HepG2 (cell line): Measurements from ENCODE around the gene NKX2-2. TPM values are rescaled to one million over a fixed set of nuclear protein-coding genes. Genes with fewer than 3 reads are reported as not detected.
A peak's percentile ranks its signal among the peaks of the same experiment; 100 is the strongest.

ENCODE experiments used
- BORCS8-MEF2B ChIP-seq: sonication (generic); formaldehyde crosslinking; IDR thresholded peaks from 2 replicates; pipeline ENCODE4 v1.8.0; 2022; ENCODE audit warnings: mild to moderate bottlenecking, missing genetic modification reagents
- FUBP1 ChIP-seq: sonication (generic); formaldehyde crosslinking; IDR thresholded peaks from 2 replicates; pipeline ENCODE4 v1.5.1; 2020; ENCODE audit warnings: missing genetic modification reagents, mild to moderate bottlenecking, borderline replicate concordance
- KDM3A ChIP-seq: IDR thresholded peaks from 2 replicates; pipeline ENCODE4 v1.6.1; 2018; ENCODE audit warnings: low read depth, missing compliant biosample characterization
- KDM4B ChIP-seq: sonication (generic); formaldehyde crosslinking; IDR thresholded peaks from 2 replicates; pipeline ENCODE4 v1.4.0; 2020; ENCODE audit warnings: missing genetic modification reagents
- KLF11 ChIP-seq: IDR thresholded peaks from 2 replicates; pipeline ENCODE4 v1.6.1; 2016; ENCODE audit warnings: missing compliant biosample characterization
- KLF9 ChIP-seq: IDR thresholded peaks from 2 replicates; pipeline ENCODE4 v1.6.1; 2016; ENCODE audit warnings: low read depth
- MTA1 ChIP-seq: sonication (generic); formaldehyde crosslinking; IDR thresholded peaks from 2 replicates; pipeline ENCODE4 v1.4.0; 2020; ENCODE audit warnings: missing genetic modification reagents, mild to moderate bottlenecking, borderline replicate concordance
- MYC ChIP-seq: sonication (generic); formaldehyde crosslinking; IDR thresholded peaks from 2 replicates; pipeline ENCODE4 v1.9.0; 2021; ENCODE audit warnings: missing genetic modification reagents, borderline replicate concordance
- PCBP1 ChIP-seq: fragments of 200-400 bp; formaldehyde crosslinking; IDR thresholded peaks from 2 replicates; pipeline ENCODE4 v1.6.1; 2017; ENCODE audit warnings: mild to moderate bottlenecking, low read depth, low read length, borderline replicate concordance
- PHF20 ChIP-seq: sonication (generic); formaldehyde crosslinking; IDR thresholded peaks from 2 replicates; pipeline ENCODE4 v1.5.0; 2020; ENCODE audit warnings: mild to moderate bottlenecking, missing genetic modification reagents
- PHF8 ChIP-seq: sonication (generic); formaldehyde crosslinking; IDR thresholded peaks from 2 replicates; pipeline ENCODE4 v1.5.0; 2020; ENCODE audit warnings: missing genetic modification reagents
- RAD21 ChIP-seq: fragments of 450-650 bp; formaldehyde crosslinking; IDR thresholded peaks from 2 replicates; pipeline ENCODE4 v1.5.0; 2020; ENCODE audit warnings: mild to moderate bottlenecking
- TFE3 ChIP-seq: IDR thresholded peaks from 2 replicates; pipeline ENCODE4 v1.6.1; 2016
- ZBTB4 ChIP-seq: sonication (generic); formaldehyde crosslinking; IDR thresholded peaks from 2 replicates; pipeline ENCODE4 v1.4.0; 2020; ENCODE audit warnings: missing genetic modification reagents, mild to moderate bottlenecking, borderline replicate concordance
- ZGPAT ChIP-seq: IDR thresholded peaks from 2 replicates; pipeline ENCODE4 v1.6.1; 2016; ENCODE audit warnings: mild to moderate bottlenecking
- ZNF552 ChIP-seq: sonication (generic); formaldehyde crosslinking; IDR thresholded peaks from 2 replicates; pipeline ENCODE4 v1.9.0; 2022; ENCODE audit warnings: missing genetic modification reagents, mild to moderate bottlenecking, borderline replicate concordance
- ZNF878 ChIP-seq: sonication (generic); formaldehyde crosslinking; IDR thresholded peaks from 2 replicates; pipeline ENCODE4 v1.8.1; 2023; ENCODE audit warnings: mild to moderate bottlenecking, missing genetic modification reagents, moderate library complexity
- ZSCAN30 ChIP-seq: sonication (generic); formaldehyde crosslinking; IDR thresholded peaks from 2 replicates; pipeline ENCODE4 v1.5.0; 2020; ENCODE audit warnings: mild to moderate bottlenecking, missing genetic modification reagents
- polyA plus RNA-seq, 8 experiments: library from polyadenylated mRNA; depleted of rRNA in 3 of 8; stranded (reverse) in 7 of 8; unstranded in 1 of 8; fragments of >200 nt; fragmentation: Illumina TruSeq in 4 of 8; extraction: Trizol in 4 of 8; gene quantifications; 2 replicates each; pipeline versions ENCODE4 v1.2.1 to v1.2.3, GENCODE V29; 2011 to 2016; ENCODE audit warnings: low read depth in 4 of 8, missing spikeins in 1 of 8, mixed read lengths in 1 of 8; ENCODE audit not compliant: insufficient read depth in 1 of 8
- total RNA-seq, 5 experiments: library from RNA; depleted of rRNA; stranded (reverse); fragments of >200 nt; fragmentation: Illumina TruSeq; extraction: Trizol; gene quantifications; 2 replicates each; pipeline ENCODE4 v1.2.3, GENCODE V29; 2016; ENCODE audit warnings: low read depth in 1 of 5

Gene NKX2-2
- total and polyA plus RNA-seq, 2 of the 13 experiments (the other 11 are each of a cell fraction or from before 2014, with no cell fraction given): not detected

GRCh38 chr20:21505161-21505809 is 8.6 kb downstream of the NKX2-2 start (continued):
- TF ChIP-seq ZBTB4 (CRISPR knock-in tag) (peak; percentile 43; the same call in 1 of the 2 replicates), KLF11 (CRISPR knock-in tag) (peak; percentile 66; the same call in 1 of the 2 replicates), KLF9 (CRISPR knock-in tag) (no peak), MYC (peak; percentile 35; the same call in 1 of the 2 replicates), MTA1 (no peak), ZSCAN30 (no peak), FUBP1 (CRISPR knock-in tag) (no peak), ZNF552 (CRISPR knock-in tag) (0 out of 2 replicates have a peak, but pooled peaks have one; percentile 19), KDM3A (CRISPR knock-in tag) (0 out of 2 replicates have a peak, but pooled peaks have one; percentile 83), PCBP1 (peak; percentile 59; the same call in 1 of the 2 replicates), PHF8 (CRISPR knock-in tag) (no peak; the same call in 1 of the 2 replicates), RAD21 (CRISPR knock-in tag) (peak; percentile 100), PHF20 (CRISPR knock-in tag) (no peak), TFE3 (CRISPR knock-in tag) (peak; percentile 25; the same call in 1 of the 2 replicates), ZNF878 (CRISPR knock-in tag) (no peak), KDM4B (CRISPR knock-in tag) (peak; percentile 65; the same call in 1 of the 2 replicates), BORCS8-MEF2B (CRISPR knock-in tag) (peak; percentile 69; the same call in 1 of the 2 replicates), ZGPAT (CRISPR knock-in tag) (peak; percentile 38; the same call in 1 of the 2 replicates)
